ENCODE results near the gene KRT6B.
"Not testable (repeated sequence)": the region's sequence is repeated elsewhere in the genome, so short reads cannot be mapped to it uniquely, and the experiment has no call there.

KRT6B gene

GRCh38 chr12:52461693-52462092 lies 9.7 kb upstream of the KRT6B start:
- no peak for DNase-seq (ENCODE audit: low spot score)
- TF ChIP-seq CTCF (IDR thresholded peaks at IDR 0.05; ENCODE audit: extremely low read depth, missing control alignments): no peak

- no peak for TF ChIP-seq CTCF (IDR thresholded peaks at IDR 0.05; ENCODE audit: extremely low read depth, missing control alignments)
- no peak for DNase-seq (ENCODE audit: low spot score)
Measured at GRCh38 chr12:52458861-52459260, 6.9 kb upstream of the KRT6B start.

GRCh38 chr12:52455821-52456220 lies 3.9 kb upstream of the KRT6B start:
- DNase-seq (ENCODE audit: low spot score): no peak
- no peak for TF ChIP-seq CTCF (IDR thresholded peaks at IDR 0.05; ENCODE audit: extremely low read depth, missing control alignments)

- no peak for DNase-seq (ENCODE audit: low spot score)
- no peak for TF ChIP-seq CTCF (IDR thresholded peaks at IDR 0.05; ENCODE audit: extremely low read depth, missing control alignments)
Measured at GRCh38 chr12:52454411-52455201, 2.7 kb upstream of the KRT6B start.

GRCh38 chr12:52448228-52448627 lies 3.7 kb downstream of the KRT6B start:
- no peak for TF ChIP-seq CTCF (IDR thresholded peaks at IDR 0.05; ENCODE audit: extremely low read depth, missing control alignments)
- DNase-seq (ENCODE audit: low spot score): no peak

GRCh38 chr12:52447196-52447595 lies 4.8 kb downstream of the KRT6B start:
- DNase-seq (ENCODE audit: low spot score): not testable (repeated sequence)

- TF ChIP-seq CTCF (IDR thresholded peaks at IDR 0.05; ENCODE audit: extremely low read depth, missing control alignments): no peak
- DNase-seq (ENCODE audit: low spot score): no peak
Measured at GRCh38 chr12:52446367-52447045, 5.4 kb downstream of the KRT6B start.

Measured in GM20000 (cell line).